ENCODE measurements around the gene HADHB.
"Not testable (repeated sequence)": the region's sequence is repeated elsewhere in the genome, so short reads cannot be mapped to it uniquely, and the experiment has no call there.

Gene HADHB

GRCh38 chr2:26298638-26299393 is 54.1 kb downstream of the HADHB start:
- DNase-seq, result no peak

GRCh38 chr2:26299471-26300101 is 54.8 kb downstream of the HADHB start:
- DNase-seq, result no peak

GRCh38 chr2:26300234-26300925 is 55.6 kb downstream of the HADHB start:
- no peak for DNase-seq

GRCh38 chr2:26302846-26303245 is 58.1 kb downstream of the HADHB start:
- DNase-seq, result no peak

GRCh38 chr2:26305094-26305493 is 60.4 kb downstream of the HADHB start:
- DNase-seq, result not testable (repeated sequence)

GRCh38 chr2:26305540-26305939 is 60.8 kb downstream of the HADHB start:
- no peak for DNase-seq

GRCh38 chr2:26309921-26310320 is 65.2 kb downstream of the HADHB start:
- no peak for DNase-seq

- DNase-seq, result no peak
These were observed 67.7 kb downstream of the HADHB start for GRCh38 chr2:26312471-26312870.

GRCh38 chr2:26313446-26313845 is 68.7 kb downstream of the HADHB start:
- DNase-seq, result no peak

GRCh38 chr2:26314243-26314642 is 69.5 kb downstream of the HADHB start:
- no peak for DNase-seq

- no peak for DNase-seq
These were observed 71.3 kb downstream of the HADHB start for GRCh38 chr2:26316041-26316440.

- DNase-seq, result no peak
These were observed 72.1 kb downstream of the HADHB start for GRCh38 chr2:26316845-26317244.

GRCh38 chr2:26317377-26318105 is 72.8 kb downstream of the HADHB start:
- DNase-seq, result no peak

- no peak for DNase-seq
These were observed 74.2 kb downstream of the HADHB start for GRCh38 chr2:26318950-26319349.

GRCh38 chr2:26324479-26324878 is 79.7 kb downstream of the HADHB start:
- not testable (repeated sequence) for DNase-seq

- DNase-seq, result no peak
These were observed 80.2 kb downstream of the HADHB start for GRCh38 chr2:26324903-26325302.

- DNase-seq, result no peak
These were observed 81.1 kb downstream of the HADHB start for GRCh38 chr2:26325851-26326250.

GRCh38 chr2:26326514-26326913 is 81.8 kb downstream of the HADHB start:
- no peak for DNase-seq

GRCh38 chr2:26327291-26328272 is 82.8 kb downstream of the HADHB start:
- DNase-seq, result no peak

- not testable (repeated sequence) for DNase-seq
These were observed 84.3 kb downstream of the HADHB start for GRCh38 chr2:26329083-26329482.

GRCh38 chr2:26330114-26330549 is 85.4 kb downstream of the HADHB start:
- DNase-seq, result peak; percentile 72

- DNase-seq, result no peak
These were observed 85.9 kb downstream of the HADHB start for GRCh38 chr2:26330604-26331003.
